ENCODE results near the gene GSK3B. TPM values are rescaled to one million over a fixed set of nuclear protein-coding genes. Genes with fewer than 3 reads are reported as not detected.

Gene GSK3B
- total RNA-seq, 5 donors from 2014 or later (not counting 1 experiment from before 2014, with no cell fraction given), result 30.5 to 47.9 (median 32.7) TPM

GRCh38 chr3:119812491-119813058 lies 281.7 kb downstream of the GSK3B start:
- H3K4me3 Mint-ChIP-seq, result no peak overlapping the region
- Histone ChIP-seq H3K4me1 (ENCODE audit: control insufficient read depth in 1 of 2, extremely low read depth in 1 of 2, insufficient read depth in 2 of 2, low read length in 2 of 2) (peaks cover 2 to 14% of the 10 kb centered on the region in 2 experiments), H3K9me3 (no peaks in the 10 kb centered on the region), H3K27me3 (replicated peaks in 1 of 2; ENCODE audit: control insufficient read depth in 2 of 2, extremely low read depth in 1 of 2, insufficient read depth in 2 of 2, low read length in 1 of 2) (peaks cover 0 to 23% of the 10 kb centered on the region in 2 experiments), H3K36me3 (ENCODE audit: control insufficient read depth in 2 of 2, extremely low read depth in 1 of 2, insufficient read depth in 1 of 2, low read length in 1 of 2) (no peaks in the 10 kb centered on the region), H3K4me3 (ENCODE audit: control insufficient read depth in 1 of 2, extremely low read depth in 1 of 2, low read length in 1 of 2) (no peak overlapping the region), H3K27ac (ENCODE audit: low read length) (no peak overlapping the region)
- H3K27me3 Mint-ChIP-seq, result peaks cover 0 to 4% of the 10 kb centered on the region in 2 donors
- H3K36me3 Mint-ChIP-seq, result no peaks in the 10 kb centered on the region
- ChIA-PET POLR2A (no interaction called here), CTCF (no interaction called here)
- H3K9me3 Mint-ChIP-seq, result no peaks in the 10 kb centered on the region
- DNase-seq (no peak), ATAC-seq (replicated peaks in 1 of 4) (no peak)
- no peak overlapping the region for H3K27ac Mint-ChIP-seq
- WGBS (ENCODE audit: insufficient coverage), result 94% methylated on average over 6 of the region's 8 CpGs
- peaks cover 10 to 12% (median 12%) of the 10 kb centered on the region in 3 donors for H3K4me1 Mint-ChIP-seq

DNA sequence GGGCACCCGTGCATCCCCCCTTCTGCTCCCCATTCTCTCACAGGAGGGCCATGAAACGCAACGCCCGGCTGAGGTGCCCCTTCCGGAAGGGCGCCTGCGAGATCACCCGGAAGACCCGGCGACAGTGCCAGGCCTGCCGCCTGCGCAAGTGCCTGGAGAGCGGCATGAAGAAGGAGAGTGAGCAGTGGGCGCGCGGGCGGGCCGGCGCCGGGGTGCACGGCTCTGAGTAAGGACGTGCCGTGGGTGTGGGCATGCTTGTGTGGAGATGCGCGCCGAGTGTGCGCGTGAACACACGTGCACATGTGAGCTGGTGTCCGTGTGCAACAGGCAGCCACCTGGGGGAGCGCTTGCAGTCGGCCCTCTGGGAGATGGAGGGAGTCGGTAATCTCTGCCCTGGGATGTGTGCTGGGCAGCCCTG lies 284.2 kb downstream of the GSK3B start:
- Histone ChIP-seq H3K4me1 (ENCODE audit: control insufficient read depth in 1 of 2, extremely low read depth in 1 of 2, insufficient read depth in 2 of 2, low read length in 2 of 2) (peaks cover 2 to 14% of the 10 kb centered on the region in 2 experiments), H3K4me3 (ENCODE audit: control insufficient read depth in 1 of 2, extremely low read depth in 1 of 2, low read length in 1 of 2) (peak overlapping the region; percentile 68 to 77), H3K27me3 (replicated peaks in 1 of 2; ENCODE audit: control insufficient read depth in 2 of 2, extremely low read depth in 1 of 2, insufficient read depth in 2 of 2, low read length in 1 of 2) (peaks cover 0 to 3% of the 10 kb centered on the region in 2 experiments), H3K36me3 (ENCODE audit: control insufficient read depth in 2 of 2, extremely low read depth in 1 of 2, insufficient read depth in 1 of 2, low read length in 1 of 2) (no peaks in the 10 kb centered on the region), H3K27ac (ENCODE audit: low read length) (peak overlapping the region; percentile 36), H3K9me3 (no peaks in the 10 kb centered on the region)
- no peaks in the 10 kb centered on the region for H3K27me3 Mint-ChIP-seq
- under 1% methylated on average over 24 of the region's 33 CpGs for WGBS (ENCODE audit: insufficient coverage)
- ChIA-PET POLR2A (interaction anchor here in 1 of 2 donors (0.5 kb wide), 1 partner anchor 14 kb away, joined by 3 read pairs; no protein-coding TSS in a partner anchor), CTCF (interaction anchor here in 1 of 2 donors (1.5 kb wide), 1 partner anchor 337 kb away, joined by 3 read pairs; no protein-coding TSS in a partner anchor)
- peak overlapping the region; percentile 80 to 88 (median 83) for H3K4me3 Mint-ChIP-seq
- DNase-seq (peak; percentile 5 to 65 (median 39)), ATAC-seq (replicated peaks in 1 of 4) (peak; percentile 83 to 91 (median 88))
- H3K4me1 Mint-ChIP-seq, result peaks cover 10 to 12% (median 12%) of the 10 kb centered on the region in 3 donors
- H3K9me3 Mint-ChIP-seq, result no peaks in the 10 kb centered on the region
- peak overlapping the region; percentile 84 to 93 for H3K27ac Mint-ChIP-seq
- H3K36me3 Mint-ChIP-seq, result no peaks in the 10 kb centered on the region

- Histone ChIP-seq H3K4me3 (ENCODE audit: control insufficient read depth in 1 of 2, extremely low read depth in 1 of 2, low read length in 1 of 2) (peak overlapping the region; percentile 68 to 77), H3K4me1 (ENCODE audit: control insufficient read depth in 1 of 2, extremely low read depth in 1 of 2, insufficient read depth in 2 of 2, low read length in 2 of 2) (peaks cover 2 to 14% of the 10 kb centered on the region in 2 experiments), H3K36me3 (ENCODE audit: control insufficient read depth in 2 of 2, extremely low read depth in 1 of 2, insufficient read depth in 1 of 2, low read length in 1 of 2) (no peaks in the 10 kb centered on the region), H3K27me3 (replicated peaks in 1 of 2; ENCODE audit: control insufficient read depth in 2 of 2, extremely low read depth in 1 of 2, insufficient read depth in 2 of 2, low read length in 1 of 2) (no peaks in the 10 kb centered on the region), H3K9me3 (no peaks in the 10 kb centered on the region), H3K27ac (ENCODE audit: low read length) (peak overlapping the region; percentile 36)
- DNase-seq (peak in 4 of 35 experiments; percentile 7 to 17 (median 10)), ATAC-seq (replicated peaks in 1 of 4) (peak in 1 of 4 experiments; percentile 20)
- ChIA-PET POLR2A (interaction anchor here in 1 of 2 donors (0.5 kb wide), 1 partner anchor 14 kb away, joined by 3 read pairs; no protein-coding TSS in a partner anchor), CTCF (interaction anchor here in 1 of 2 donors (1.5 kb wide), 1 partner anchor 338 kb away, joined by 3 read pairs; no protein-coding TSS in a partner anchor)
- Mint-ChIP-seq H3K4me1 (peaks cover 10 to 12% (median 12%) of the 10 kb centered on the region in 3 donors), H3K36me3 (no peaks in the 10 kb centered on the region), H3K9me3 (no peaks in the 10 kb centered on the region), H3K4me3 (peak overlapping the region; percentile 80 to 88 (median 83)), H3K27ac (no peak overlapping the region), H3K27me3 (no peaks in the 10 kb centered on the region)
- WGBS (ENCODE audit: insufficient coverage), result 20% methylated on average over 1 of the region's 31 CpGs
These were observed 284.8 kb downstream of the GSK3B start for GRCh38 chr3:119809249-119810017.

- Histone ChIP-seq H3K4me1 (ENCODE audit: control insufficient read depth in 1 of 2, extremely low read depth in 1 of 2, insufficient read depth in 2 of 2, low read length in 2 of 2) (peaks cover 2 to 14% of the 10 kb centered on the region in 2 experiments), H3K27ac (ENCODE audit: low read length) (no peak overlapping the region), H3K9me3 (no peaks in the 10 kb centered on the region), H3K4me3 (ENCODE audit: control insufficient read depth in 1 of 2, extremely low read depth in 1 of 2, low read length in 1 of 2) (no peak overlapping the region), H3K27me3 (replicated peaks in 1 of 2; ENCODE audit: control insufficient read depth in 2 of 2, extremely low read depth in 1 of 2, insufficient read depth in 2 of 2, low read length in 1 of 2) (no peaks in the 10 kb centered on the region), H3K36me3 (ENCODE audit: control insufficient read depth in 2 of 2, extremely low read depth in 1 of 2, insufficient read depth in 1 of 2, low read length in 1 of 2) (no peaks in the 10 kb centered on the region)
- Mint-ChIP-seq H3K4me1 (peaks cover 10 to 12% (median 12%) of the 10 kb centered on the region in 3 donors), H3K4me3 (peak overlapping the region; percentile 36 to 83 (median 49)), H3K27me3 (no peaks in the 10 kb centered on the region), H3K27ac (no peak overlapping the region), H3K9me3 (no peaks in the 10 kb centered on the region), H3K36me3 (no peaks in the 10 kb centered on the region)
- ATAC-seq (replicated peaks in 1 of 4) (no peak), DNase-seq (no peak)
- ChIA-PET POLR2A (no interaction called here), CTCF (interaction anchor here in 1 of 2 donors (0.6 kb wide), 1 partner anchor 982 kb away, joined by 3 read pairs; no protein-coding TSS in a partner anchor)
- WGBS (ENCODE audit: insufficient coverage), result 90% methylated on average over 6 of the region's 6 CpGs
These were observed 285.4 kb downstream of the GSK3B start for GRCh38 chr3:119808843-119809242.

DNA sequence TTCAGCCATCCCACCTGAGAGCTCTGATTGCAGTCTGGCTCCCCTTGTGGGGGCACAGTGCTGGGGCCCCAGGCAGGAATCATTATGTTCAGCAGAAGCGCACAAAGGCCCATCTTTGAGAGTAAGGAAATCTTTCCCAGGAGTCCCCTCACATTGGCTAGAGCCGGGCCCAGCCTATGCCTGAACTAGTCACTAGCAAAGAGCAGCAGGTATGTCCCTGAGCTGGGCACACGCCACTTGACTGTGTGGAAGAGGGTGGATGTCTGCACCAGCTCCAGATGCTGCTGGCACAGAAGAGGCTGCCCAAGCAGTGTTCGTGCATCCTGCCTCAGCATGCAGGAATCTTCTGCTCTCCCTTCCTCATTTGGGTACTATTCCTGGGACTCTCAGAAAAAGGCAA lies 286.0 kb downstream of the GSK3B start:
- Mint-ChIP-seq H3K4me3 (peak overlapping the region in 2 of 3 donors; percentile 49 to 83), H3K4me1 (peaks cover 10 to 12% (median 12%) of the 10 kb centered on the region in 3 donors), H3K36me3 (no peaks in the 10 kb centered on the region), H3K27me3 (no peaks in the 10 kb centered on the region), H3K27ac (no peak overlapping the region), H3K9me3 (no peaks in the 10 kb centered on the region)
- Histone ChIP-seq H3K27ac (ENCODE audit: low read length) (no peak overlapping the region), H3K4me3 (ENCODE audit: control insufficient read depth in 1 of 2, extremely low read depth in 1 of 2, low read length in 1 of 2) (no peak overlapping the region), H3K9me3 (no peaks in the 10 kb centered on the region), H3K36me3 (ENCODE audit: control insufficient read depth in 2 of 2, extremely low read depth in 1 of 2, insufficient read depth in 1 of 2, low read length in 1 of 2) (no peaks in the 10 kb centered on the region), H3K4me1 (ENCODE audit: control insufficient read depth in 1 of 2, extremely low read depth in 1 of 2, insufficient read depth in 2 of 2, low read length in 2 of 2) (peaks cover 2 to 14% of the 10 kb centered on the region in 2 experiments), H3K27me3 (replicated peaks in 1 of 2; ENCODE audit: control insufficient read depth in 2 of 2, extremely low read depth in 1 of 2, insufficient read depth in 2 of 2, low read length in 1 of 2) (no peaks in the 10 kb centered on the region)
- ChIA-PET POLR2A (interaction anchor here in 1 of 2 donors (0.6 kb wide), 1 partner anchor 224 kb away, joined by 3 read pairs; no protein-coding TSS in a partner anchor), CTCF (interaction anchor here in 1 of 2 donors (0.6 kb wide), 1 partner anchor 981 kb away, joined by 3 read pairs; no protein-coding TSS in a partner anchor)
- ATAC-seq (replicated peaks in 1 of 4), result no peak
- WGBS (ENCODE audit: insufficient coverage), result 100% methylated on average over 2 of the region's 4 CpGs
- DNase-seq, result no peak

- 100% methylated on average over 2 of the region's 4 CpGs for WGBS (ENCODE audit: insufficient coverage)
- no peak overlapping the region for H3K4me3 ChIP-seq (ENCODE audit: control insufficient read depth in 1 of 2, extremely low read depth in 1 of 2, low read length in 1 of 2)
- ChIA-PET POLR2A (no interaction called here), CTCF (no interaction called here)
- DNase-seq, result no peak
- no peaks in the 10 kb centered on the region for H3K4me1 Mint-ChIP-seq
- H3K27ac ChIP-seq (ENCODE audit: low read length), result no peak overlapping the region
- no peak for ATAC-seq (replicated peaks in 1 of 4)
- no peaks in the 10 kb centered on the region for H3K4me1 ChIP-seq (ENCODE audit: control insufficient read depth in 1 of 2, extremely low read depth in 1 of 2, insufficient read depth in 2 of 2, low read length in 2 of 2)
- H3K9me3 ChIP-seq, result no peaks in the 10 kb centered on the region
- H3K36me3 ChIP-seq (ENCODE audit: control insufficient read depth in 2 of 2, extremely low read depth in 1 of 2, insufficient read depth in 1 of 2, low read length in 1 of 2), result no peaks in the 10 kb centered on the region
- H3K4me3 Mint-ChIP-seq, result no peak overlapping the region
- no peaks in the 10 kb centered on the region for H3K36me3 Mint-ChIP-seq
- no peak overlapping the region for H3K27ac Mint-ChIP-seq
- H3K27me3 ChIP-seq (replicated peaks in 1 of 2; ENCODE audit: control insufficient read depth in 2 of 2, extremely low read depth in 1 of 2, insufficient read depth in 2 of 2, low read length in 1 of 2), result peaks cover 0 to 11% of the 10 kb centered on the region in 2 experiments
- H3K27me3 Mint-ChIP-seq, result peaks cover 4 to 25% of the 10 kb centered on the region in 2 donors
- H3K9me3 Mint-ChIP-seq, result no peaks in the 10 kb centered on the region
These were observed 293.4 kb downstream of the GSK3B start for GRCh38 chr3:119800844-119801243.

Data from T-cell (primary cell).